Uterus (tissue), 2 donors: ENCODE measurements around the gene RUNX1.

Experiments
- CTCF ChIP-seq, 4 experiments: fragments of 200-600 bp in 2 of 4; fragments of 450-650 bp in 2 of 4; sonication (generic) in 2 of 4; IDR thresholded peaks; one replicate each; pipeline ENCODE4 v1.5.1; 2016 to 2019; ENCODE audit warnings: antibody characterized with exemption in 4 of 4, mild to moderate bottlenecking in 2 of 4, moderate library complexity in 1 of 4
- POLR2A ChIP-seq, 2 donors: fragments of 450-650 bp; IDR thresholded peaks; one replicate each; pipeline ENCODE4 v1.6.1; 2016; ENCODE audit warnings: antibody characterized with exemption in 2 of 2, mild to moderate bottlenecking in 1 of 2, moderate library complexity in 1 of 2

- no peak for TF ChIP-seq CTCF (IDR thresholded peaks at IDR 0.05)
- TF ChIP-seq POLR2A (IDR thresholded peaks at IDR 0.05), result no peak
Measured at GRCh38 chr21:34926803-34927467, 122.2 kb downstream of the RUNX1 start.
